Measurements from ENCODE around the gene PRR5L. TPM values are rescaled to one million over a fixed set of nuclear protein-coding genes. Genes with fewer than 3 reads are reported as not detected.

PRR5L gene
- total RNA-seq, 4 donors from 2014 or later, result 1.1 to 3.4 (median 1.7) TPM

- intact Hi-C loops (cut with DNase I; ENCODE audit: low total_unique reads), result no loop called here
- TF ChIP-seq, protein P1, sequence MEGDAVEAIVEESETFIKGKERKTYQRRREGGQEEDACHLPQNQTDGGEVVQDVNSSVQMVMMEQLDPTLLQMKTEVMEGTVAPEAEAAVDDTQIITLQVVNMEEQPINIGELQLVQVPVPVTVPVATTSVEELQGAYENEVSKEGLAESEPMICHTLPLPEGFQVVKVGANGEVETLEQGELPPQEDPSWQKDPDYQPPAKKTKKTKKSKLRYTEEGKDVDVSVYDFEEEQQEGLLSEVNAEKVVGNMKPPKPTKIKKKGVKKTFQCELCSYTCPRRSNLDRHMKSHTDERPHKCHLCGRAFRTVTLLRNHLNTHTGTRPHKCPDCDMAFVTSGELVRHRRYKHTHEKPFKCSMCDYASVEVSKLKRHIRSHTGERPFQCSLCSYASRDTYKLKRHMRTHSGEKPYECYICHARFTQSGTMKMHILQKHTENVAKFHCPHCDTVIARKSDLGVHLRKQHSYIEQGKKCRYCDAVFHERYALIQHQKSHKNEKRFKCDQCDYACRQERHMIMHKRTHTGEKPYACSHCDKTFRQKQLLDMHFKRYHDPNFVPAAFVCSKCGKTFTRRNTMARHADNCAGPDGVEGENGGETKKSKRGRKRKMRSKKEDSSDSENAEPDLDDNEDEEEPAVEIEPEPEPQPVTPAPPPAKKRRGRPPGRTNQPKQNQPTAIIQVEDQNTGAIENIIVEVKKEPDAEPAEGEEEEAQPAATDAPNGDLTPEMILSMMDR (IDR thresholded peaks at IDR 0.05), result no peak
- no peak for TF ChIP-seq POLR2A (IDR thresholded peaks at IDR 0.05)
- WGBS, 2 donors, result 87 to 90% methylated on average over 8 of the region's 8 CpGs
- DNase-seq (ENCODE audit: low spot score in 2 of 2), result no peak
- H3K4me3 ChIP-seq (ENCODE audit: low read depth, poor library complexity, severe bottlenecking), result no peak overlapping the region
These were observed 162.2 kb downstream of the PRR5L start for GRCh38 chr11:36458129-36458915.

- intact Hi-C loops (cut with DNase I; ENCODE audit: low total_unique reads), result no loop called here
- H3K4me3 ChIP-seq (ENCODE audit: low read depth, poor library complexity, severe bottlenecking), result no peak overlapping the region
- DNase-seq (ENCODE audit: low spot score in 2 of 2), result no peak
- 90 to 96% methylated on average over 7 of the region's 7 CpGs for WGBS, 2 donors
- TF ChIP-seq, protein P1 (IDR thresholded peaks at IDR 0.05), result no peak
- TF ChIP-seq POLR2A (IDR thresholded peaks at IDR 0.05), result no peak
These were observed 163.0 kb downstream of the PRR5L start for GRCh38 chr11:36459046-36459445.

DNA sequence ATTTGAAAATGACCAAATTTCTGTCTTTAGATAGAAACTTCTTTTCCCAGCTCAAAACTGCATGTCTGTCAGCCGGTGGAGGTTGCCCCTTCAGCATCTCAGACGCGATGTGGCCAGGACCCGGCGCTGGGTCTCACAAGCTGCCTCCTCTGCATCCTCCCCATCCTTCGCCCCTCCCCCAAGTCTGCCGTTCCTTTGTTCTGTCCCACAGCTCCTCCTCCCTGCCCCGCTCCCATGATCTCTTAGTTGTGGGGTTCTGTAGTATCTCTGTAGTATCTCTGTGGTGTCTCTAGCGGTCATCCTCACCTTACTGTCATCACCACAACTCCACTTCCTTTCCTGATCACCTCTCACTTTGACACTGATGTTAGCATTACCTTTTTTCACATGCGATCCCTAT, 164.1 kb downstream of the PRR5L start:
- WGBS, 2 donors, result 92 to 93% methylated on average over 10 of the region's 10 CpGs
- intact Hi-C loops (cut with DNase I; ENCODE audit: low total_unique reads), result no loop called here
- no peak overlapping the region for H3K4me3 ChIP-seq (ENCODE audit: low read depth, poor library complexity, severe bottlenecking)
- TF ChIP-seq, protein P1 (IDR thresholded peaks at IDR 0.05), result no peak
- TF ChIP-seq POLR2A (IDR thresholded peaks at IDR 0.05), result no peak
- DNase-seq (ENCODE audit: low spot score in 2 of 2), result no peak

GRCh38 chr11:36462321-36462720, 166.2 kb downstream of the PRR5L start:
- DNase-seq (ENCODE audit: low spot score in 2 of 2), result no peak
- TF ChIP-seq, protein P1 (IDR thresholded peaks at IDR 0.05), result no peak
- TF ChIP-seq POLR2A (IDR thresholded peaks at IDR 0.05), result no peak
- whole genome bisulfite sequencing, 2 donors, result 98 to 99% methylated on average over 12 to 15 of the region's 15 CpGs
- intact Hi-C loops (cut with DNase I; ENCODE audit: low total_unique reads), result no loop called here
- no peak overlapping the region for H3K4me3 ChIP-seq (ENCODE audit: low read depth, poor library complexity, severe bottlenecking)

DNA sequence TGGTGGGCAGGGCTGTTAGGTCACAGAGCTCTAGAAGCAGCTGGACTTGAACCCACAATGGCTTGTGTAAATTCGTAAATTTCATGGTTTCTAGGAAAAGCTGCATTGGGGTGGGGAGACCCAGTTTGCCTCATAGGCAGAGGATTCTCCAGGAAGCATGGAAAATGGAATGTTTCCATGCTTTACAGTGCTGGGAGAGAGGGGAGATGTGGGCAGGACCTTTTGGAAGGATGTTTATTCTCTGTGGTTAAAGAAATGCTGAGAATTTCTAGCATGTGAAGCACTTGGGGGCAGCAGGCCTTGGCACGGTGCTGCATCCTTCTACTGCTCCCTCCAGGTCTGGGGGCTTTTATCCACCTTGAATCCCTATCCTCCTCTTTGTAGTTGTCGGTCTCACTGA, 167.7 kb downstream of the PRR5L start:
- 89 to 91% methylated on average over 3 of the region's 3 CpGs for WGBS, 2 donors
- no peak for DNase-seq (ENCODE audit: low spot score in 2 of 2)
- intact Hi-C loops (cut with DNase I; ENCODE audit: low total_unique reads), result no loop called here
- TF ChIP-seq POLR2A (IDR thresholded peaks at IDR 0.05), result no peak
- TF ChIP-seq, protein P1 (IDR thresholded peaks at IDR 0.05), result no peak
- no peak overlapping the region for H3K4me3 ChIP-seq (ENCODE audit: low read depth, poor library complexity, severe bottlenecking)

GRCh38 chr11:36464720-36465119, 168.6 kb downstream of the PRR5L start:
- intact Hi-C loops (cut with DNase I; ENCODE audit: low total_unique reads), result no loop called here
- WGBS, 2 donors, result 80 to 96% methylated on average over 3 of the region's 3 CpGs
- H3K4me3 ChIP-seq (ENCODE audit: low read depth, poor library complexity, severe bottlenecking), result no peak overlapping the region
- no peak for DNase-seq (ENCODE audit: low spot score in 2 of 2)
- TF ChIP-seq, protein P1 (IDR thresholded peaks at IDR 0.05), result no peak
- no peak for TF ChIP-seq POLR2A (IDR thresholded peaks at IDR 0.05)
